BE2C (cell line): Measurements from ENCODE around the gene SLC22A12.
A peak's percentile ranks its signal among the peaks of the same experiment; 100 is the strongest.

Source experiments
- DNase-seq: peaks from one replicate; pipeline ENCODE4 v3.0.0-alpha.2; 2020
- H3K27me3 ChIP-seq: fragments of 250-450 bp; sonication (Bioruptor Pico); 2 replicates; pipeline ENCODE4 v1.5.1; 2020; ENCODE audit warnings: mild to moderate bottlenecking
- H3K36me3 ChIP-seq: fragments of 250-450 bp; sonication (Bioruptor Pico); 2 replicates; pipeline ENCODE4 v1.5.1; 2020; ENCODE audit warnings: mild to moderate bottlenecking
- H3K4me1 ChIP-seq: fragments of 250-450 bp; sonication (Bioruptor Pico); 2 replicates; pipeline ENCODE4 v1.5.1; 2020
- H3K4me3 ChIP-seq: 2 replicates; pipeline ENCODE4 v1.5.1; 2011; ENCODE audit warnings: low read depth, low read length
- H3K9me3 ChIP-seq: fragments of 250-450 bp; sonication (Bioruptor Pico); 2 replicates; pipeline ENCODE4 v1.5.1; 2020
- CTCF ChIP-seq: IDR thresholded peaks from 2 replicates; pipeline ENCODE4 v1.5.1; 2012; ENCODE audit warnings: mild to moderate bottlenecking, low read depth, low read length

The SLC22A12 gene

GRCh38 chr11:64566042-64566914 lies 24.7 kb upstream of the SLC22A12 start:
- Histone ChIP-seq H3K27me3 (no peaks in the 10 kb centered on the region), H3K9me3 (no peaks in the 10 kb centered on the region), H3K36me3 (no peaks in the 10 kb centered on the region), H3K4me1 (peaks cover 5% of the 10 kb centered on the region; the same call in 1 of the 2 replicates), H3K4me3 (peak overlapping the region; percentile 23; the same call in 1 of the 2 replicates)
- no peak for TF ChIP-seq CTCF
- peak; percentile 65 for DNase-seq

- Histone ChIP-seq H3K4me1 (peaks cover 5% of the 10 kb centered on the region; the same call in 1 of the 2 replicates), H3K4me3 (no peak overlapping the region), H3K9me3 (no peaks in the 10 kb centered on the region), H3K36me3 (no peaks in the 10 kb centered on the region), H3K27me3 (no peaks in the 10 kb centered on the region)
- peak; percentile 31 for DNase-seq
- no peak for TF ChIP-seq CTCF
Observed at GRCh38 chr11:64566915-64567891, 23.8 kb upstream of the SLC22A12 start.

- DNase-seq: no peak
- no peak for TF ChIP-seq CTCF
Observed at GRCh38 chr11:64568041-64568571, 22.9 kb upstream of the SLC22A12 start.

GRCh38 chr11:64568584-64569140 lies 22.4 kb upstream of the SLC22A12 start:
- DNase-seq: no peak
- H3K36me3 ChIP-seq: no peaks in the 10 kb centered on the region
- H3K4me1 ChIP-seq: peaks cover 5% of the 10 kb centered on the region; the same call in 1 of the 2 replicates
- H3K9me3 ChIP-seq: no peaks in the 10 kb centered on the region
- H3K4me3 ChIP-seq: no peak overlapping the region
- no peaks in the 10 kb centered on the region for H3K27me3 ChIP-seq
- TF ChIP-seq CTCF: no peak

More at GRCh38 chr11:64568041-64568571, 22.9 kb upstream of the SLC22A12 start:
- Histone ChIP-seq H3K36me3 (no peaks in the 10 kb centered on the region), H3K9me3 (no peaks in the 10 kb centered on the region), H3K4me3 (no peak overlapping the region), H3K4me1 (peaks cover 5% of the 10 kb centered on the region; the same call in 1 of the 2 replicates), H3K27me3 (no peaks in the 10 kb centered on the region)

GRCh38 chr11:64569300-64569970 lies 21.6 kb upstream of the SLC22A12 start:
- Histone ChIP-seq H3K27me3 (no peaks in the 10 kb centered on the region), H3K4me3 (no peak overlapping the region), H3K9me3 (no peaks in the 10 kb centered on the region), H3K36me3 (no peaks in the 10 kb centered on the region), H3K4me1 (peaks cover 5% of the 10 kb centered on the region; the same call in 1 of the 2 replicates)
- TF ChIP-seq CTCF: no peak
- DNase-seq: no peak
